ENCODE measurements around the gene IL20RB. TPM values are rescaled to one million over a fixed set of nuclear protein-coding genes. Genes with fewer than 3 reads are reported as not detected.

IL20RB gene
- total RNA-seq, 1 experiment from 2014 or later = 3.6 TPM

GRCh38 chr3:137047240-137047639, 89.5 kb downstream of the IL20RB start:
- Histone ChIP-seq H3K36me3 (no peaks in the 10 kb centered on the region), H3K9me3 (replicated peaks) (no peaks in the 10 kb centered on the region), H3K4me3 (no peak overlapping the region), H3K27ac (no peak overlapping the region), H3K4me1 (replicated peaks) (no peaks in the 10 kb centered on the region), H3K27me3 (replicated peaks) (no peaks in the 10 kb centered on the region)
- no peak for DNase-seq (ENCODE audit: low read depth in 1 of 2, low spot score in 2 of 2)

- Histone ChIP-seq H3K9me3 (replicated peaks) (no peaks in the 10 kb centered on the region), H3K36me3 (no peaks in the 10 kb centered on the region), H3K4me3 (no peak overlapping the region), H3K27ac (no peak overlapping the region), H3K4me1 (replicated peaks) (no peaks in the 10 kb centered on the region), H3K27me3 (replicated peaks) (no peaks in the 10 kb centered on the region)
- DNase-seq (ENCODE audit: low read depth in 1 of 2, low spot score in 2 of 2) = no peak
Measured at GRCh38 chr3:137050281-137050680, 92.5 kb downstream of the IL20RB start.

DNA sequence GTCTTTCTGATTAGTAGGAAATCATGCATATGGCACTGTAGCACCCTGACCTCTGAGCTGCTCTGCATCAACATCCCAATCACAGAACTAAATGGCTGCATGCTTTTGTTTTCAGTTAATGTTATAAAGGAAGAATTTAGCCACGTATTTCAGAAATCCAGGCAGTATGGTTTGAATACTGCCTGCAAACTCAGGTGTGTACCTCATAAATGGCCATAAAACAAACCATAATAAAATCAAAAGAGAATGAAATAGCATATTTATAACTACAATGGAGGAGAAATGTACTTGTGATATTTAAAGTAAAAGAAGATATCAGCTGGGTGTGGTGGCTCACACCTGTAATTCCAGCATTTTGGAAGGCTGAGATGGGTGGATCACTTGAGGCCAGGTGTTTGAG, 94.5 kb downstream of the IL20RB start:
- Histone ChIP-seq H3K9me3 (replicated peaks) (no peaks in the 10 kb centered on the region), H3K4me3 (no peak overlapping the region), H3K36me3 (no peaks in the 10 kb centered on the region), H3K27me3 (replicated peaks) (no peaks in the 10 kb centered on the region), H3K27ac (no peak overlapping the region), H3K4me1 (replicated peaks) (no peaks in the 10 kb centered on the region)
- DNase-seq (ENCODE audit: low read depth in 1 of 2, low spot score in 2 of 2) = no peak

Other genes with a start within 250 kb of the IL20RB start
- 20.6 and 31.9 TPM in 2 replicates for gene STAG1, start 205.6 kb upstream of the IL20RB start, total RNA-seq (2014; rRNA removed; shearing (Covaris generic))
- gene SLC35G2, start 138.9 kb upstream of the IL20RB start, total RNA-seq (2014; rRNA removed; shearing (Covaris generic)) = 29.0 and 39.4 TPM in 2 replicates
- 42.2 and 69.3 TPM in 2 replicates for gene NCK1, start 95.8 kb upstream of the IL20RB start, total RNA-seq (2014; rRNA removed; shearing (Covaris generic))